HG03571 (cell line): ENCODE results near the gene PITHD1.
A peak's percentile ranks its signal among the peaks of the same experiment; 100 is the strongest.
"Not testable (repeated sequence)": the region's sequence is repeated elsewhere in the genome, so short reads cannot be mapped to it uniquely, and the experiment has no call there.

Experiments used
- ATAC-seq: cut with Tn5 transposase; IDR thresholded peaks from one replicate; pipeline ENCODE4 v1.9.1; 2021; ENCODE audit not compliant: unreplicated experiment

PITHD1 gene, protein sequence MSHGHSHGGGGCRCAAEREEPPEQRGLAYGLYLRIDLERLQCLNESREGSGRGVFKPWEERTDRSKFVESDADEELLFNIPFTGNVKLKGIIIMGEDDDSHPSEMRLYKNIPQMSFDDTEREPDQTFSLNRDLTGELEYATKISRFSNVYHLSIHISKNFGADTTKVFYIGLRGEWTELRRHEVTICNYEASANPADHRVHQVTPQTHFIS

DNA sequence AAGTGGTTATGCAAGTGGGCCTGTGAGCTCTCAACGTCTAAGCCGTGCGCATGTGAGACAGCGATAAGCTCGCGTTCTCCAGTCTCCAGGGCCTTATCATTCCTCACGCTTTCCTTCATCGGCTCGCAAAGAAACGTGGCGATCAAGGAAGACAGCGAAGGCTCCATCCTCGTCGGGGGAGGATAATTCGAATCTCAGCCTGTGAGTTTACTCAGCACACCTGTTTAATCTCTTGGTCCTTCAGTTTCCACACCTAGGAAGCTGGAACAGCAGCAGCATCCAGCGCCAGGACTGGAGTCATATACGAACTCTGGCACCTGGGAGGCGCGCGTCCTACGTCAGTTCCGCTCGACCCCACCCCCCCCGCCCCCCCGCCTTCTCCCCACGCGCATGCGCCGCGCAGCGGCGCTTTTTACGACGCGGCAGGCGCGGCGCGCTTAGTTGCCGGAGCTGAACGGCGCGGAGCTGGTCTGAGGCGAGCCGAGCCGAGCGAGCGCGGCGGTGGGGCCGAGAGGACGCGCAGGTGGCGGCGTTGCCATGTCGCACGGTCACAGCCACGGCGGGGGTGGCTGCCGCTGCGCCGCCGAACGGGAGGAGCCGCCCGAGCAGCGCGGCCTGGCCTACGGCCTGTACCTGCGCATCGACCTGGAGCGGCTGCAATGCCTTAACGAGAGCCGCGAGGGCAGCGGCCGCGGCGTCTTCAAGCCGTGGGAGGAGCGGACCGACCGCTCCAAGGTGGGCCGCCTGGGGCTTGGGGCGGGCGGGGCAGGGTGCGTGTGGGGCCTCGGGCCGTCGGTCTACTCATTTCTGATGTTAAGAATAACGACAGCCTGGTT lies at the start of gene PITHD1:
TSS of gene PITHD1 (plus strand) at position 440 of the 836 bp plus-strand sequence. CDS start at position 538, 98 bp downstream.
- peak; percentile 42 for ATAC-seq

DNA sequence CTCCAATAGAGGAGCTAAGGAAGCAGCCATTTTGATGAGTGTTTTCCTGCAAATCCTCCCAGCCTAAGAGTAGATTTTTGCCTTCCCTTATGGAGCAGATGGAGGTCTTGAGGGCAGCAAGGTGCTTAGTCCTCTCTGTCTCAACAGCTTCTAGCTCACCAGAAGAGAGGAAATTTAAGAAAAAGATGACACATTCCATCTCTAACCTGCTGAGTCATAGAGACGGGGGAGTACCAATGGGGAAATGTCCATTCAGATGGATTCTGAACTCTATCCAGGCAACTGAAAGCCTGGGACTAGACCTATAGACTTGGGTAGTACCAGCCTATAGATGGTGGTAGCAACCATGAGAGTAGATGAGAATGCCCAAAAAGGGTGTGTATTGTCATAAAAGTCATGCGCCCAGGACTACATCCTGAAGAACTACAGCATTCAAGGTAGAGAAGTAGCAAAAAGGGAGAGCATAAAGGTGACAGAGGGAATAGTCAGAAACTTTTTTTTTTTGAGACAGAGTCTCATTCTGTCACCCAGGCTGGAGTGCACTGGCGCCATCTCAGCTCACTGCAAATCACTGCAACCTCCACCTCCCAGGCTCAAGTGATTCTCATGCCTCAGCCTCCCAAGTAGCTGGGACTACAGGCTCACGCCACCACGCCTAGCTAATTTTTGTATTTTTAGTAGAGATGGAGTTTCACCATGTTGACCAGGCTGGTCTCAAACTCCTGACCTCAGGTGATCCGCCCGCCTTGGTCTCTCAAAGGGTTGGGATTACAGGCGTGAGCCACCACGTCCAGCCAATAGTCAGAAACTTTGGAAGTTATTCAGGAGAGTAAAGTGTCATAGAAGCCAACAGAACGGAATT lies 45.6 kb upstream of the PITHD1 start:
- ATAC-seq: no peak

DNA sequence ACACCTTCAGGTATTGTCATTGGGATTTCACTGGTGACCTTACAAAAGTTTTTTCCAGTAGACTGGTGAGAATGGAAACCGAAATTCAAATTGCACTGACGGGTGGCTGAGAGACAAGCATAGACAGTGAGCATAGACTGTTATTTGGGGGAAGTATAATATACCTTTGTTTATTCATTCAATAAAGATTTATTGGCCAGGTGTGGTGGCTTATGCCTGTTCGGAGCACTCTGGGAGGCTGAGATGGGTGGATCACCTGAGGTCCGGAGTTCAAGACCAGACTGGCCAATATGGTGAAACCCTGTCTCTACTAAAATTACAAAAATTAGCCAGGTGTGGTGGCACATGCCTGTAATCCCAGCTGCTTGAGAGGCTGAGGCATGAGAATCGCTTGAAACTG lies 44.9 kb upstream of the PITHD1 start:
- not testable (repeated sequence) for ATAC-seq

DNA sequence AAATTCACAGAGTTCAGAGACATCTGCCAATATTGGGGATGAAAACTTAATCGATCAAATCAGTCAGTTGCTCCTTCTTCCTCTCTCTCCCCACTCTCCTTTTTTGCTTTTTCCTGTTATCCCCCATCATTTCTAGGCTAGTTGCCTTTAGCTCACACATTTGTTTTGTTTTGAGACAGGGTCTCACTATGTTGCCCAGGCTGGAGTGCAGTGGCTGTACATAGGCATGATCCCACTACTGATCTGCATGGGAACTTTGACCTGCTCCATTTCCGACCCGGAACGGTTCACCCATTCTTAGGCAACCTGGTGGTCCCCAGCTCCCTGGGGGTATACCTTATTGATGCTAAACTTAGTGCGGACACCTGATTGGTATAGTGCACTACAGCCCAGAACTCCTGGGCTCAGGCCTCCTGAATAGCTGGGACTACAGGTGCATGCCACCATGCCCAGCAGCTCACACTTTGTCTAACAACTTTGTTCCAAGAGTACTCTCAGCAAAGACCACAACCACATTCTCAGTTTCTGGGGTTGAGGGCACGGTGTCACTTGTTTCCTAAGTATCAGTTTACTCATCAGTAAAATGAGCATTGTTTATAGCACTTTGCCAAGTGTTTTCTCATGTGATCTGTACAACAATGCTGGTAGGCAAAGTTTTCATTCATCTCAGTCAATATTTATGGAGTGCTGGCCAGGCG lies 41.6 kb upstream of the PITHD1 start:
- ATAC-seq: no peak

- no peak for ATAC-seq
Measured at GRCh38 chr1:23741609-23742008, 36.6 kb upstream of the PITHD1 start.

DNA sequence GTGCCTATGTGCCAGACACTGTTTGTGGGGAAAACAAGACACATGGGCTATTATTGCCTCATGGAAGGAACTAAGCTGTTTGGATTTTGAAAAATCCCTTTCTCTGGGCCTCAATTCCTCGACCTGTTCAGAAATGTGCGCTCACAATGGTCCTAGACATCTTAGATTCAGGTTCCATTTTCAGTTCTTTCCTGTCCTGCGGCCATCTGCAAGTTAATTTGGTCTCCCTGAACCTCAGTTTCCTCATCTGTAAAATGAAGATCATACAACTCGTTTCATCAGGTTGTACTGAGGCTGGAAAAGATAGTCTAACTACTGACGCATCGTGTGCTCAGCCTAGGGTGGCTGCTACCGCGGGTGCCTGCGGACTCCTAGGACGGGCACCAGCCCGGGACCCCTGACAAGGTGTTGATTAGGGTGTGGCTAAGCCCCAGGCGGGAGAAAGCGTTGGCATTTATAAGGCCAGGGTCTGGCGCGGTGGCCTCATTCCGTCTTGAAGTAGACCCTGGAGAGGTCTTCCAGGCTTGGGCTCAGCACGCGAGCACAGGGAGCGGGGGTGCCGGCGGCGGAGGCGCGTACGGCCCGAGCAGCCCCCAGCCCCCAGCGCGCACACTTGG lies 35.4 kb upstream of the PITHD1 start:
- no peak for ATAC-seq

DNA sequence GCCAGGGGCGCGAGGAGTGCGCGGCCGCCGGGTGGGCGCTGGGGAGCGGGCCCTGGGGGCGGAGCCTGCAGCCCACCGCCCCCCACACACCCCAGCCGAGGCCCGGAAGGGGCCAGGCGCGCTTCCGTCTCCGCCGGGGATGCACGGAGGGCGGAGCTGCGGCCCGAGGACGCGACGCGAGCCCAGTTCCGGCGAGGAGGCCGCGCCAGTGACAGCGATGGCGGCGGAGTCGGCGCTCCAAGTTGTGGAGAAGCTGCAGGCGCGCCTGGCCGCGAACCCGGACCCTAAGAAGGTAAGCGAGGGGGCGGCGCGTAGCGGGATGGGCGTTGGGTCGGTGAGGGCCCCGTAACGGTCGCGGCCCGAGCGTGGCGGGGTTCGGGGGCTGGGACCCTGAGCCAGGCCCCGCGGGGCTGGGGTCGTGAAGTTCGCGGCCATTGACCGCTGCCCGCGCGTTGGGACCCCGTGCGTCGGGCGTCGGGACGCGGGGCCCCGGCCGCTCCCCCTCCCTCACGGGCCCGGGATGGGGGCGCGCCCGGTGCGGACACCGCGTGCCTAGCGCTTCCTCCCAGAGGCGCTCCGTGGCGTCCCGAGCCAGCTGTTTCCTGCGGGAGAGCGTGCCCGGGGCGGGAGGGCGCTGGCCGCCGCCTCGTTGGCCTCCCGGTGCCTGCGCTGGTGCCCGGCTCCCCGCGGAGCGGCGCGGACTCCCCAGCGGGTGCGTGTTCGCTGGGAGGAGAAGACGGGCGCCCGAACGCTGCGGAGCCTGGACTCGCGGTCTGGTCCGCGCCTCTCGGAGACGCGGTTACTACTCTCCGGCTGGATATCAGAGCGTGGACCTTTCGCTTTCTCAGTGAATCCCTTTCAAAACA lies 34.7 kb upstream of the PITHD1 start, which contains the start of gene ELOA:
TSS of gene ELOA (plus strand) at position 185 of the 866 bp plus-strand sequence. CDS start at position 218, 33 bp downstream.
- peak; percentile 75 for ATAC-seq

- ATAC-seq: no peak
Measured at GRCh38 chr1:23745515-23745914, 32.7 kb upstream of the PITHD1 start.

DNA sequence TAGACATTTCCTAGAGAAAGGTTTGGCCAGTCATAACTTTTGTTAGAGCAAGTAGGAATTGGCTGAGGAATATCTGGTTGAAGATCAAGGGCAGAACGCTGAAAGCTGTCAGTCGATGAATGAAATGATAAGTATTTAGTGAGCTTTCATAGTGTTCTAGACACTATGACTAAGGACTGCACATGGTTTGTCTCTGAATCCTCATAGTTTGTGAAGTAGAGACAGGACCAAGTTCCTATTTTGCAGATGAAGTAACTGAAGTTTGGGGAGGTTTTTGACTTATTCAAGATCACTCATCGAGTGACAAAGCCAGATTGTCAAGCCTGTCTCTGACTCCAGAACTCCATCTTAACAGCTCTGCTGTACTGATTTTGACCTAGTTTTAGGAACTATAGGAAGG lies 30.2 kb upstream of the PITHD1 start:
- ATAC-seq: no peak

DNA sequence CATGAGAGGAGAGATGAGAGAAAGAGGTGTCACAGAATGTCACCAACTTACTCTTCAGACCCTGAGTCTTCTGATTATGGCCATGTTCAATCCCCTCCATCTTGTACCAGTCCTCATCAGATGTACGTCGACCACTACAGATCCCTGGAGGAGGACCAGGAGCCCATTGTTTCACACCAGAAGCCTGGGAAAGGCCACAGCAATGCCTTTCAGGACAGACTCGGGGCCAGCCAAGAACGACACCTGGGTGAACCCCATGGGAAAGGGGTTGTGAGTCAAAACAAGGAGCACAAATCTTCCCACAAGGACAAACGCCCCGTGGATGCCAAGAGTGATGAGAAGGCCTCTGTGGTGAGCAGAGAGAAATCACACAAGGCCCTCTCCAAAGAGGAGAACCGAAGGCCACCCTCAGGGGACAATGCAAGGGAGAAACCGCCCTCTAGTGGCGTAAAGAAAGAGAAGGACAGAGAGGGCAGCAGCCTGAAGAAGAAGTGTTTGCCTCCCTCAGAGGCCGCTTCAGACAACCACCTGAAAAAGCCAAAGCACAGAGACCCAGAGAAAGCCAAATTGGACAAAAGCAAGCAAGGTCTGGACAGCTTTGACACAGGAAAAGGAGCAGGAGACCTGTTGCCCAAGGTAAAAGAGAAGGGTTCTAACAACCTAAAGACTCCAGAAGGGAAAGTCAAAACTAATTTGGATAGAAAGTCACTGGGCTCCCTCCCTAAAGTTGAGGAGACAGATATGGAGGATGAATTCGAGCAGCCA lies 27.0 kb upstream of the PITHD1 start:
- ATAC-seq: no peak

- no peak for ATAC-seq
Measured at GRCh38 chr1:23751815-23752200, 26.4 kb upstream of the PITHD1 start.

- ATAC-seq: no peak
Measured at GRCh38 chr1:23752909-23753308, 25.3 kb upstream of the PITHD1 start.

GRCh38 chr1:23756676-23757075 lies 21.5 kb upstream of the PITHD1 start:
- no peak for ATAC-seq

GRCh38 chr1:23757812-23758211 lies 20.4 kb upstream of the PITHD1 start:
- no peak for ATAC-seq

DNA sequence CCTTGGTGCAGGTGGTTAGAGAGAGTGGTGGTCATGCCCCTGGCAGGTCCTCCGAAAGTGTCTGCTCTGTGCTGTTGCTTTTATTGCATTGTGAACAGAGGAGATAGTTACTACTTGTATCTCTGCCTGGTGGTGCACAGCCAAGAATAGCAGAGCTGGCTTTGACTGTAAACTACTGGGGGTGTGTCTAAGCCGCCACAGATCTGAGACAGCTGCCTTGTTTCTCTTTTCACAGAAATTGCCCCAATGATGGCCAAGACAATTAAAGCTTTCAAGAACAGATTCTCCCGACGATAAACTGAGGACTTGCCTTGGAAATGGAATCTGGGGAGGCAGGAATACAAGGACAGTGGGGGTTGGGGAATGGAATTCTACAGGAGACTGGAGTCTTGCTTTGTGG lies 18.9 kb upstream of the PITHD1 start:
- ATAC-seq: no peak

DNA sequence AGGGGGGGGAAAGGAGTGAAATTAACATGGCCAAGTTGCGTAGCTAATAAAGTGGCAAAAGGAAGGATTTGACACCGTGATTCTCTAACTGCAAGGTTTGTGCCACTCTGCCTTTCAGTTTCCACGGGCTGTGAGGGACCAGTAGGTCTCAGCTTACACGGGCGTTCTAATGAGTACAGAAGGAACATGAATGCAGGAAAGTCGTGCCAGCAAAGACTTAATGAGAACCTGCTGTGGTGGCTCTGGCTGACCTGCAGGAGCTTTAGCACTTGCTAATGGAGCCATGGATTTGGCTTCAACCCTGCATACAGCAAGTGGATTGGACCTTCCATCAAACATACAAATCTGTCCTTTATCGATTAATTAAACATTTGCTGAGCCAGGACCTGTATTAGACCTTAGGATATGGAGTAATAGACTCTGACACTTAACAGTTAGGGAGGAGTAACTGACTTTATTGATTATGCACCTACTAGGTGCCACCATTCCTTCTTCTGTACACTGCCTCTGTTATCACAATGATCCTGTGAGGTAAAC lies 15.1 kb upstream of the PITHD1 start:
- ATAC-seq: no peak

DNA sequence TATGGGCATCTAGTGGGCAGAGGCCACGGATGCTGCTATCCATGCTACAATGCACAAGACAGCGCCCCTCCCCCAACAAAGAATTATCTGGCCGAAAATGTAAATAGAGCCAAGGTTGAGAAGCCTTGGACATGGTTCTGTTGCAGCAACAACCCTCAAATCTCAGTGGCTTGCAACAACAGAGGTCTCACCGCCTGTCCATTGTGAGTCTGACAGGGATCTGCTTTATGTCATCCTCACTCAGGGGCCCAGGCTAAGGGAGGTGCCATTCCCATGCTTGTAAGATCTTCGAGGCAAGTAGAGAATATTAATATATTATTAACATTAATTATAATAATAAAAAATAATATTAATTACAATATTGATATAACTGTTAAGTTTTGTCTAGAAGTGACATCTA lies 9.5 kb upstream of the PITHD1 start:
- no peak for ATAC-seq

DNA sequence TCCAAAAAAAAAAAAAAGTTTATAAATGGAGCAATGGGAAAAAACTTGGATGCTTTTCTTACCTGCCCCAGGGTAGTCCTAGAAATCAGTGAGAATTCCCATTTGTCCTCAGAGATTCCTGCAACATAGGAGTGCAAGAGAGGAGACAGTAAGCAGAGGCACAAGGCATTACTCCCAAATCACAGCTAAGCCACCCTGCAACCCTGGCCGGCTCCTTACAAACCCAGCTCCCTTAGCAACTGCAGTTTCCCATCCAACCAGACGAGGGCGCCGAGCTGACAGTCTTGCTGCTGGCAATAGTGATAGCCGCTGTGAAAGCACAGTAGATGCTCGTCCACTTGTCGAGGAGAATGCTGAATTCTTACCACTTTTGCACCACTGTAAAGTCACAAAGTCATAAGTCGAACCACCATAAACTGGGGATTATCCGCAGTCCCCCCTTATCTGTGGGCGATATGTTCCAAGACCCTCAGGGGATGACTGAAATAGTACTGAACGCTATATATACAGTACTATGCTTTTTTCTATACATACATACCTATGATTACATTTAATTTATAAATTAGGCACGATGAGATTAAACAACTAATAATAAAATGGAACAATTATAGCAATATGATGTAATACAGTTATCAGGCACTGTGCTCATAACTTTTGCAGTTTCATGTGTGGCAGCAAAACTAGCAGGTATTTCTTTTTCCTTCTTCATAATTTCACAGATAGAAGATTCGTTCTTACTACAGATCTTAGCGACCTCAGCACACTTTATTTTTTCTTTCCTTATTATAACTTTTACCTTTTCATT lies 6.0 kb upstream of the PITHD1 start:
- ATAC-seq: peak; percentile 68
